Astrocyte (in vitro differentiated cells and primary cell): ENCODE measurements around the gene CFAP73.

Experiments
- CTCF ChIP-seq: IDR thresholded peaks from 2 replicates; pipeline ENCODE4 v1.5.1; 2011; ENCODE audit warnings: low read depth, mild to moderate bottlenecking, inconsistent platforms, low read length, moderate library complexity; ENCODE audit not compliant: insufficient read depth
- EZH2 ChIP-seq: IDR thresholded peaks from 2 replicates; pipeline ENCODE4 v1.6.1; 2012; ENCODE audit warnings: mild to moderate bottlenecking, low read length, inconsistent platforms; ENCODE audit not compliant: insufficient read depth

GRCh38 chr12:113180333-113180732, 30.8 kb downstream of the CFAP73 start:
- no peak for TF ChIP-seq CTCF
- no peak for TF ChIP-seq EZH2
